22Rv1 (cell line): ENCODE measurements around the gene ASAP2.
"Not testable (repeated sequence)": the region's sequence is repeated elsewhere in the genome, so short reads cannot be mapped to it uniquely, and the experiment has no call there.

ENCODE experiments used
- CTCF ChIP-seq: fragments of 450-650 bp; IDR thresholded peaks from 2 replicates; pipeline ENCODE4 v1.5.1; 2017; ENCODE audit warnings: mild to moderate bottlenecking
- ZFX ChIP-seq: fragments of 450-650 bp; IDR thresholded peaks from 2 replicates; pipeline ENCODE4 v1.6.1; 2017; ENCODE audit warnings: antibody characterized with exemption, borderline replicate concordance

DNA sequence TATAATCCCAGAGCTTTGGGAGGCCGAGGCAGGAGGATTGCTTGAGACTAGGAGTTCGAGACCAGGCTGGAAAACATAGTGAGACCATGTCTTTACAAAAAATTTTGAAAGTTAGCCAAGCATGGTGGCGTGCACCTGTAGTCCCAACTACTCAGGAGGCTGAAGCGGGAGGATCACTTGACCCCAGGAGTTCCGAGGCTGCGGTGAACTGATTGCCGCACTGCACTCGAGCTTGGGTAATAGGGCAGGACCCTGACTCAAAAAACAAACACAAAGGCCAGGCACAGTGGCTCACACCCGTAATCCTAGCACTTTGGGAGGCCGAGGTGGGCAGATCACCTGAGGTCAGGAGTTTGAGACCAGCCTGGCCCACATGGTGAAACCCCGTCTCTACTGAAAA lies 191.6 kb downstream of the ASAP2 start:
- not testable (repeated sequence) for TF ChIP-seq CTCF, ZFX
